ENCODE measurements around the gene SVBP.
"Not testable (repeated sequence)": the region's sequence is repeated elsewhere in the genome, so short reads cannot be mapped to it uniquely, and the experiment has no call there.

The SVBP gene

GRCh38 chr1:42841440-42842147, 24.4 kb upstream of the SVBP start:
- in situ Hi-C loops (cut with HindIII; ENCODE audit: low sequenced_read_pairs): no loop called here

GRCh38 chr1:42841010-42841409, 23.8 kb upstream of the SVBP start:
- in situ Hi-C loops (cut with HindIII; ENCODE audit: low sequenced_read_pairs): no loop called here

- in situ Hi-C loops (cut with HindIII; ENCODE audit: low sequenced_read_pairs): no loop called here
Measured at GRCh38 chr1:42838482-42839190, 21.4 kb upstream of the SVBP start.

GRCh38 chr1:42837709-42838108, 20.5 kb upstream of the SVBP start:
- in situ Hi-C loops (cut with HindIII; ENCODE audit: low sequenced_read_pairs): no loop called here

GRCh38 chr1:42835422-42835821, 18.2 kb upstream of the SVBP start:
- in situ Hi-C loops (cut with HindIII; ENCODE audit: low sequenced_read_pairs): no loop called here

- in situ Hi-C loops (cut with HindIII; ENCODE audit: low sequenced_read_pairs): no loop called here
Measured at GRCh38 chr1:42834803-42835202, 17.6 kb upstream of the SVBP start.

GRCh38 chr1:42833981-42834380, 16.8 kb upstream of the SVBP start:
- in situ Hi-C loops (cut with HindIII; ENCODE audit: low sequenced_read_pairs): no loop called here

GRCh38 chr1:42832641-42833240, 15.5 kb upstream of the SVBP start:
- in situ Hi-C loops (cut with HindIII; ENCODE audit: low sequenced_read_pairs): no loop called here

- in situ Hi-C loops (cut with HindIII; ENCODE audit: low sequenced_read_pairs): no loop called here
Measured at GRCh38 chr1:42831273-42831672, 14.1 kb upstream of the SVBP start.

- in situ Hi-C loops (cut with HindIII; ENCODE audit: low sequenced_read_pairs): no loop called here
Measured at GRCh38 chr1:42830631-42831030, 13.4 kb upstream of the SVBP start.

GRCh38 chr1:42825036-42825851, 8.0 kb upstream of the SVBP start:
- in situ Hi-C loops (cut with HindIII; ENCODE audit: low sequenced_read_pairs): no loop called here

- in situ Hi-C loops (cut with HindIII; ENCODE audit: low sequenced_read_pairs): no loop called here
Measured at GRCh38 chr1:42824481-42825035, 7.4 kb upstream of the SVBP start.

GRCh38 chr1:42822800-42823392, 5.7 kb upstream of the SVBP start:
- in situ Hi-C loops (cut with HindIII; ENCODE audit: low sequenced_read_pairs): no loop called here

GRCh38 chr1:42821690-42822089, 4.5 kb upstream of the SVBP start:
- in situ Hi-C loops (cut with HindIII; ENCODE audit: low sequenced_read_pairs): no loop called here

GRCh38 chr1:42820813-42821212, 3.6 kb upstream of the SVBP start:
- in situ Hi-C loops (cut with HindIII; ENCODE audit: low sequenced_read_pairs): no loop called here

- in situ Hi-C loops (cut with HindIII; ENCODE audit: low sequenced_read_pairs): no loop called here
Measured at GRCh38 chr1:42817976-42818375, 779 bp upstream of the SVBP start.

- in situ Hi-C loops (cut with HindIII; ENCODE audit: low sequenced_read_pairs): no loop called here
Measured at GRCh38 chr1:42817440-42817767, 207 bp upstream of the SVBP start.

- in situ Hi-C loops (cut with HindIII; ENCODE audit: low sequenced_read_pairs): no loop called here
Measured at GRCh38 chr1:42815941-42816584, 1.1 kb downstream of the SVBP start.

- in situ Hi-C loops (cut with HindIII; ENCODE audit: low sequenced_read_pairs): not testable (repeated sequence)
Measured at GRCh38 chr1:42814815-42815214, 2.4 kb downstream of the SVBP start.

GRCh38 chr1:42807056-42807668, 10.0 kb downstream of the SVBP start:
- in situ Hi-C loops (cut with HindIII; ENCODE audit: low sequenced_read_pairs): no loop called here

Data from DLD1 (cell line).